OCI-LY7 (cell line): ENCODE results near the gene CCL14. TPM values are rescaled to one million over a fixed set of nuclear protein-coding genes. Genes with fewer than 3 reads are reported as not detected.
A peak's percentile ranks its signal among the peaks of the same experiment; 100 is the strongest.

ENCODE experiments used
- BruUV-seq: library from RNA; stranded (reverse); fragments of 400-500 nt; replicated peaks from 2 replicates; lab custom pipeline; 2021; lab: Mats Ljungman, UMichigan
- CTCF ChIA-PET: fragments of 300-600 bp; sonication (Branson Sonifier 250); formaldehyde crosslinking; loops from one replicate; lab custom pipeline; 2022; ENCODE audit warnings: antibody characterized with exemption; ENCODE audit not compliant: unreplicated experiment; lab: Charles Lee
- POLR2A ChIA-PET: fragments of 300-600 bp; sonication (Branson Sonifier 250); formaldehyde crosslinking; loops from one replicate; lab custom pipeline; 2022; ENCODE audit warnings: antibody characterized with exemption; lab: Charles Lee
- DNase-seq: peaks from one replicate; pipeline ENCODE4 v3.0.0-alpha.2; 2015; ENCODE audit warnings: low spot score
- H2AFZ ChIP-seq: fragments of 200-600 bp; sonication (generic), shearing (Covaris generic); 2 replicates; pipeline ENCODE4 v1.6.1; 2014; ENCODE audit warnings: mild to moderate bottlenecking, antibody characterized with exemption, low read length, moderate library complexity
- H3K27ac ChIP-seq: fragments of 200-600 bp; sonication (generic); 2 replicates; pipeline ENCODE4 v1.5.1; 2014; ENCODE audit warnings: mixed run types, low read depth, mild to moderate bottlenecking, moderate library complexity, low read length, inconsistent platforms; ENCODE audit not compliant: poor library complexity, severe bottlenecking
- H3K36me3 ChIP-seq: fragments of 200-600 bp; sonication (generic); 2 replicates; pipeline ENCODE4 v1.6.1; 2014; ENCODE audit warnings: mild to moderate bottlenecking, antibody characterized with exemption, low read length, moderate library complexity, mixed read lengths; ENCODE audit not compliant: insufficient read depth
- H3K4me1 ChIP-seq: fragments of 200-600 bp; sonication (generic); 2 replicates; pipeline ENCODE4 v1.5.1; 2014; ENCODE audit warnings: mild to moderate bottlenecking, low read length; ENCODE audit not compliant: insufficient read depth, poor library complexity, severe bottlenecking
- H3K4me2 ChIP-seq: fragments of 200-600 bp; sonication (generic); 2 replicates; pipeline ENCODE4 v1.6.1; 2014; ENCODE audit warnings: mild to moderate bottlenecking, low read length
- H3K4me3 ChIP-seq: fragments of 200-600 bp; sonication (generic); 2 replicates; pipeline ENCODE4 v1.5.1; 2014; ENCODE audit warnings: mild to moderate bottlenecking, low read depth, low read length; ENCODE audit not compliant: poor library complexity, severe bottlenecking
- H3K79me2 ChIP-seq: fragments of 200-600 bp; sonication (generic); 2 replicates; pipeline ENCODE4 v1.6.1; 2016; ENCODE audit warnings: low read depth, mild to moderate bottlenecking, low read length, moderate library complexity, mixed read lengths; ENCODE audit not compliant: insufficient read depth
- H3K9me2 ChIP-seq: fragments of 200-600 bp; sonication (generic); 2 replicates; pipeline ENCODE4 v1.6.1; 2016; ENCODE audit warnings: mild to moderate bottlenecking, low read length, mixed read lengths; ENCODE audit not compliant: insufficient read depth
- H3K9me3 ChIP-seq: fragments of 200-600 bp; sonication (generic); 2 replicates; pipeline ENCODE4 v1.6.1; 2014; ENCODE audit warnings: mild to moderate bottlenecking, mixed run types, low read length, mixed read lengths
- H4K20me1 ChIP-seq: fragments of 200-600 bp; sonication (generic); 2 replicates; pipeline ENCODE4 v1.6.1; 2014; ENCODE audit warnings: mild to moderate bottlenecking, antibody characterized with exemption, low read length, moderate library complexity, mixed read lengths; ENCODE audit not compliant: insufficient read depth
- CTCF ChIP-seq: fragments of 200-600 bp; sonication (generic); conservative IDR thresholded peaks from 2 replicates; pipeline ENCODE4 v1.5.1; 2014; ENCODE audit warnings: mild to moderate bottlenecking, antibody characterized with exemption, low read length, moderate library complexity, mixed read lengths
- EZH2phosphoT487 ChIP-seq: fragments of 200-600 bp; sonication (generic); IDR thresholded peaks from 2 replicates; pipeline ENCODE4 v1.6.1; 2018; ENCODE audit warnings: low read depth, borderline replicate concordance, mild to moderate bottlenecking, mixed run types, antibody characterized with exemption, low read length, moderate library complexity, mixed read lengths
- intact Hi-C: fragments of 100-400 bp; cut with micrococcal nuclease; formaldehyde crosslinking; loops from one replicate; pipeline ENCODE4 v1.10.0; 2022; ENCODE audit not compliant: unreplicated experiment
- total RNA-seq, 2 experiments: library from RNA; depleted of rRNA in 1 of 2; stranded (reverse); fragments of >200 nt in 1 of 2; shearing (Covaris generic) in 1 of 2; gene quantifications; 2 replicates each; pipeline ENCODE4 v1.2.3, GENCODE V29; 2014 to 2022

CCL14 gene
- total RNA-seq, 2 experiments from 2014 or later = not detected

GRCh38 chr17:35981908-35982330, 4.6 kb downstream of the CCL14 start:
- Histone ChIP-seq H3K4me1 (no peaks in the 10 kb centered on the region), H4K20me1 (no peaks in the 10 kb centered on the region), H3K9me2 (no peaks in the 10 kb centered on the region), H3K79me2 (no peaks in the 10 kb centered on the region), H2AFZ (no peak overlapping the region), H3K36me3 (no peaks in the 10 kb centered on the region), H3K9me3 (no peaks in the 10 kb centered on the region), H3K4me2 (no peak overlapping the region), H3K27ac (no peak overlapping the region), H3K4me3 (no peak overlapping the region)
- POLR2A ChIA-PET = no interaction called here
- peak; percentile 44 for TF ChIP-seq CTCF
- no peak for TF ChIP-seq EZH2phosphoT487
- intact Hi-C loops = no loop called here
- no TSS peak for BruUV-seq
- CTCF ChIA-PET = no interaction called here
- no peak for DNase-seq

GRCh38 chr17:35981246-35981645, 5.3 kb downstream of the CCL14 start, which contains the start of gene CCL16:
CCL16 (minus strand) TSS chr17:35981497; CDS start chr17:35981420, 77 bp downstream.
- CTCF ChIA-PET = no interaction called here
- TF ChIP-seq CTCF = no peak
- TF ChIP-seq EZH2phosphoT487 = no peak
- no peaks in the 10 kb centered on the region for H3K36me3 ChIP-seq

GRCh38 chr17:35978346-35978745, 8.2 kb downstream of the CCL14 start:
- no peak overlapping the region for H3K4me2 ChIP-seq
- H3K79me2 ChIP-seq = no peaks in the 10 kb centered on the region
- H4K20me1 ChIP-seq = no peaks in the 10 kb centered on the region
- no peak overlapping the region for H3K4me3 ChIP-seq
- H3K36me3 ChIP-seq = no peaks in the 10 kb centered on the region
- no peaks in the 10 kb centered on the region for H3K9me3 ChIP-seq
- intact Hi-C loops = loop anchor here (10.0 kb wide), 1 partner anchor 96 kb away; no protein-coding TSS in a partner anchor
- no TSS peak for BruUV-seq
- H3K27ac ChIP-seq = no peak overlapping the region
- ChIA-PET CTCF (no interaction called here), POLR2A (interaction anchor here (0.7 kb wide), 1 partner anchor 634 kb away, joined by 3 read pairs; no protein-coding TSS in a partner anchor)
- H3K4me1 ChIP-seq = no peaks in the 10 kb centered on the region
- no peaks in the 10 kb centered on the region for H3K9me2 ChIP-seq
- DNase-seq = no peak
- TF ChIP-seq EZH2phosphoT487 (no peak), CTCF (no peak)
- no peak overlapping the region for H2AFZ ChIP-seq

More at GRCh38 chr17:35981246-35981645, 5.3 kb downstream of the CCL14 start, which contains the start of gene CCL16:
- H2AFZ ChIP-seq = no peak within 1 kb of the TSS
- no peak within 1 kb of the TSS for H3K4me3 ChIP-seq
- H3K4me1 ChIP-seq = no peaks in the 10 kb centered on the region
- no TSS peak for BruUV-seq
- H3K27ac ChIP-seq = no peak within 1 kb of the TSS
- no peaks in the 10 kb centered on the region for H4K20me1 ChIP-seq
- no peak for DNase-seq
- H3K79me2 ChIP-seq = no peaks in the 10 kb centered on the region
- no peaks in the 10 kb centered on the region for H3K9me2 ChIP-seq
- no peak within 1 kb of the TSS for H3K4me2 ChIP-seq
- POLR2A ChIA-PET = no interaction called here
- intact Hi-C loops = no loop called here
- no peaks in the 10 kb centered on the region for H3K9me3 ChIP-seq
